ENCODE data around the gene HERC3.

DNA sequence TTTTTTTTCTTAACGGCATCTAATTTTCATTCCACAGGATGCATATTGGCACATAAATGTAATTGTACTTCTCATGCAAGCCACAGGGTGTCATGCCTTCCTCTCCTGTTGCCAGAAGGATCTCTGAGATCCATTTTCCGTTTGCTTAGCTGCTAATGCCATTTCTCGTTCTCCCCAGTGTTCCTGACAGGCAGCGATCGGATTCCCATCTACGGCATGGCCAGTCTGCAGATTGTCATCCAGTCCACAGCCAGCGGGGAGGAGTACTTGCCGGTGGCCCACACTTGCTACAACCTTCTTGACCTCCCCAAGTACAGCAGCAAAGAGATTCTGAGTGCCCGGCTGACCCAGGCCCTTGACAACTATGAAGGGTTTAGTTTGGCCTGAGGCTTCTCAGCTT, 114.3 kb downstream of the HERC3 start:
- TF ChIP-seq, protein P1, sequence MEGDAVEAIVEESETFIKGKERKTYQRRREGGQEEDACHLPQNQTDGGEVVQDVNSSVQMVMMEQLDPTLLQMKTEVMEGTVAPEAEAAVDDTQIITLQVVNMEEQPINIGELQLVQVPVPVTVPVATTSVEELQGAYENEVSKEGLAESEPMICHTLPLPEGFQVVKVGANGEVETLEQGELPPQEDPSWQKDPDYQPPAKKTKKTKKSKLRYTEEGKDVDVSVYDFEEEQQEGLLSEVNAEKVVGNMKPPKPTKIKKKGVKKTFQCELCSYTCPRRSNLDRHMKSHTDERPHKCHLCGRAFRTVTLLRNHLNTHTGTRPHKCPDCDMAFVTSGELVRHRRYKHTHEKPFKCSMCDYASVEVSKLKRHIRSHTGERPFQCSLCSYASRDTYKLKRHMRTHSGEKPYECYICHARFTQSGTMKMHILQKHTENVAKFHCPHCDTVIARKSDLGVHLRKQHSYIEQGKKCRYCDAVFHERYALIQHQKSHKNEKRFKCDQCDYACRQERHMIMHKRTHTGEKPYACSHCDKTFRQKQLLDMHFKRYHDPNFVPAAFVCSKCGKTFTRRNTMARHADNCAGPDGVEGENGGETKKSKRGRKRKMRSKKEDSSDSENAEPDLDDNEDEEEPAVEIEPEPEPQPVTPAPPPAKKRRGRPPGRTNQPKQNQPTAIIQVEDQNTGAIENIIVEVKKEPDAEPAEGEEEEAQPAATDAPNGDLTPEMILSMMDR (IDR thresholded peaks at IDR 0.05) = peak; percentile 41 to 94 (median 68)
- no peak for TF ChIP-seq POLR2A (IDR thresholded peaks at IDR 0.05)

Measured in thyroid gland (tissue), 4 donors.